GM19324 (cell line): Measurements from ENCODE around the gene CNTN5.

Source experiments
- ATAC-seq: cut with Tn5 transposase; IDR thresholded peaks from one replicate; pipeline ENCODE4 v1.9.1; 2021; ENCODE audit warnings: mild to moderate bottlenecking, moderate library complexity; ENCODE audit not compliant: unreplicated experiment, low FRiP score

Gene CNTN5

DNA sequence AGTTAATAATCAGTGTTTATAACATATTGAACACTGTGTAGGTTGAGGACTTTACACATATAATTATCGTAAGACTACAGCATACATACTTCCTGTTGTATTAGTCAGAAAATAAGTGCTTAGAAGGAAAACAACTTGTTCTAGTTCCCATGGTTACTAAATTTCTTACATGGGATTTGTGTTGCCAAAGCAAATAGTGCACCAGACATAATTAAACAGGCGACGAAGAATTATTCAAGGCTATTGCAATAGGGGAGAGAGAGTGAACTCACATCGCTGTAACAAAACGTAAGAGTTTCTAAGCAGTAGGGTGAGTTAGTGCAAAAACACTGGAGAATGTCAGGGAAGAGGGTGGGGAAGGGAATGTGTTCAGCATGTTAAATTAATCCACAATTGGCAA, 347.8 kb downstream of the CNTN5 start:
- no peak for ATAC-seq

DNA sequence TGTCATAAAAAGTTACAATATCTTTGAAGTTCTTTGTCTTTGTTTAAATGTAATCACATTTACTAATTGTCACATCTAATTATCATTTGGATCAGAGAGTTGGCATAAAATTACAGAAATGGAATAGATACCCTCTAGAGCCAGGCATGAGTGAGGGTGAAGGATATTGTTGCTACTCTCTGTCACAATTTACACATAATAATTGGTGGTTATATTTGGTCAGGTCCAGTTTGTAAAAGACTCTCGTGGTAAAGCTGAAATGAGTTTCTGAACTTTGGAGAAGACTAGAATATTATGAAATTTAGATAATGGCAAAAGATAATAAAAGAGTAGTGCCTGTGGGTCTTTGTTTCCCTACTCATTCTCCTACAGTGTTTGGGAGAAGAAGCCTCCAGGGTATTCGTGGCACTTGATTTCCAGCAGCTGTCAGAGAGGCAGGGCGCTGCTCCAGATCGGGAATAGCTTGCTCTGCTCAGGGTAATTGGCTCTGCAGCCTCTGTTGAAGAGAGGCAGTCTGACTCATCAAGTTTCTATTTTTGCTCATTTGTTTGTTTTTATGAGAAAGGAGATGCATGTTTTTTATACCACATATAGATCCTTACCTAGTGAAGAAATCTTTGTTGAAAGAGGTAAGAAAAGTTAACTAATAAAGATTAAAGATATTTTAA, 349.9 kb downstream of the CNTN5 start:
- no peak for ATAC-seq

DNA sequence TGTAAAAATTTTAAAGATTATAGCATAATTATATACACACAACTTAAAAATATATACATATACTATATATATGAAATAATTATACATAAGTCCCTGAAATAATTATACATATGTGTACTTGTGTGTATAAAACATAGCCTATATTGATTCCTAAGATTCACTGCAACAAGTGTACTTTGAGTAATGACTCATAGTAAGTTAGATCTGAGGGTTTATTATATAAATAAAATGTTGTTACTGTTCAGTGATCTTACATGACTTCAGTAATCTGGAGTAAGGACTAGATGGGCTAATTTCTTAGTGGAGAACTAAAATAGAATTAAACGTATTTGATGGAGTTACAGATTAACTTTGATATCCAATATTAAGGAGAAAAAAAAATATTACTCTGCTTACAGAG, 350.5 kb downstream of the CNTN5 start:
- no peak for ATAC-seq

DNA sequence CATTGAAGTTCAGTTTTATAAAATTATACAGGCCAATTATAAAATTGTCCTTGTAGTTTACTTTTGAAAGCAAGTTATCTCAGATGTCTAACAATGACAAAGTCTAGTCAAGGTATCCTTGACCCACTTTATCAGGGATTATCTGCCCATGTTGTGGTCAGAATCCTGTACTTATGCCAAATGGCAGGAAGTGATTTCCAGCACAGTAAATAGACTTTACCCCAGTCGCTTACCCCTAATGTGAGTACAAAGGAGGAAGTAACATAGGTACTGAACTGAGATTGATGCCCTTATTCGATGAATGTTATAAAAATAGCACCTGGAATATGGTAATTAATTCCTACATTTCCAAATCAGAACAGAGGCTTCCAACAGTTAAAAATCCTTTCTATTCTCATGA, 355.7 kb downstream of the CNTN5 start:
- ATAC-seq = no peak

DNA sequence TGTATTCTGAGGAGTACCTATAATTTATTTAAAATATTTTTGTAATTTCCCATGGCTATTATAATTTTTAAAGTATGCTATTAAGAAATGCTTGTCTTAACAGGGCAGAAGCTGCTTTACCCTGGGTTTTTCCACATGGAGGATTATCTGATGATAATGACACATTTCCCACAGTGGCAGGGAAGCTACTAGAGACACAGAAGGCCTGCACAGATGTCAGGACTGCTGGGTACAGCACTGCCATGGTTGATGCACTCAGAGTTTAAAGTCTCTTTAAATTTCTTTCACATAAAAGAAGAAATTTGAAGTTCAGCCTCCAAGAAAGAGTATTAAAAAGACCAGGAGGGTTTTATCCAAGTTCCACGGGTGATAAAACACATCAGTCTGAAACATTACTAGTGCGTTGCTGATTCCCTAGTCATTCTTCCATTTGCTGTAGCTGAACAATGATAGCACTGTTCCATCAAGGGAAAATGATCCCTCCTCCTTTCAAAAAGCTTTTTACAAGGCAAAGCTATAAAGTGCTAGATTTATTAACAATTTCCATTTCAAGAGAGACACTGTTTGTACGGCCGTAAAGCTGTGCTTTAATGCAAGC, 363.0 kb downstream of the CNTN5 start:
- ATAC-seq = no peak

DNA sequence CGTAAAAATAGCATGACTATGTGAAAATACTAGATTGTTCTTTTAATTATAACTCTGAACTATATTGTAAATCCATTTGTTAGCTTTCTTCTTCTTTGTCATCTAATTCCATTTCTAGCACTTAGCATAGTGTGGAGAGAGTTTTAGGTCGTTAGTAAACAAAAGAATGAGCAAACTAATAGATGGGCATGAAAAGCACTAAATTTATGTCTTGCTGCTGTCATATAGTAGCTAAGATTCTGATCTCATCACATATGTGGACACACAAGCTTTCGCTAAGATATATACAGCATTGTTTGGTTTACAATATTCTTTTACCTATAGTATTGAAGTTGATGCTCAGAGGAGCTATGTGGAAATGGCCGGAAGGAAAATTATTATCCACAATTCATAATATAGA, 370.5 kb downstream of the CNTN5 start:
- ATAC-seq = no peak

DNA sequence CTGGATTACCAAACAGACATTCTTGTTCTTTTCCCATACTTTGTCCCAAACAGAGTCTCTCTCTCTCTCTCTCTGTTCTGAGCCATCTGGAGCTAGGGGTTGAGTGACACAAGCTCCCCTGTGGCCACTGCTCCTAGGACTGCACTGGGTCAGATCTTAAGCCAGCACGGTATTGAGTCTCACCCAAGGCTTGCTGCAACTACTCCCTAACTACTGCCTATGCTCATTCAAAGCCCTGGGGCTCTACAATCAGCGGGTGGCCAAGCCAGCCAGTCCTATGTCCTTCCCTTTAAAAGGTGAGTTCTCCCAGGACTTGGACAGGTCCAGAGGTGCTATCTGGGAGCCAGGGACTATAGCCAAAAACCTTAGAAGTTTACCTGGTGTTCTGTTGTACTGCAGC, 385.6 kb downstream of the CNTN5 start:
- no peak for ATAC-seq

DNA sequence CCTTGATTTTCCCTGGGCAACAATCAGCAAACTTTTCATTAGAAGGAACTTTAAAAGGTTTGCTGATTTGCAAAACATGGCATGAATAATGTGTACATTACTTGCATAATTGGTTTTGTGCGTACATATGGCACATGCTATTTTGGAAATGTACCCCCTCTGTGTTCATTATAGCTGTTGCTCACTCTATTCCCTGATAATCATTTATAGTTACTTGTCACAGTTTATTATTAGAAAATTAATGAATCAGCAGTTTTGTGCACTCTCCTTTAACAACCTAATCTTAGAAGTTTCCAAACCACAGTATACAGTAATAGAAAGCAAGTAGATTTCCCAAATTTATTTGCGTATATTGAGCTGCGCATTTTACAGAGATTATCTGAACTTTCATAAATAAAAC, 389.9 kb downstream of the CNTN5 start:
- ATAC-seq = no peak

DNA sequence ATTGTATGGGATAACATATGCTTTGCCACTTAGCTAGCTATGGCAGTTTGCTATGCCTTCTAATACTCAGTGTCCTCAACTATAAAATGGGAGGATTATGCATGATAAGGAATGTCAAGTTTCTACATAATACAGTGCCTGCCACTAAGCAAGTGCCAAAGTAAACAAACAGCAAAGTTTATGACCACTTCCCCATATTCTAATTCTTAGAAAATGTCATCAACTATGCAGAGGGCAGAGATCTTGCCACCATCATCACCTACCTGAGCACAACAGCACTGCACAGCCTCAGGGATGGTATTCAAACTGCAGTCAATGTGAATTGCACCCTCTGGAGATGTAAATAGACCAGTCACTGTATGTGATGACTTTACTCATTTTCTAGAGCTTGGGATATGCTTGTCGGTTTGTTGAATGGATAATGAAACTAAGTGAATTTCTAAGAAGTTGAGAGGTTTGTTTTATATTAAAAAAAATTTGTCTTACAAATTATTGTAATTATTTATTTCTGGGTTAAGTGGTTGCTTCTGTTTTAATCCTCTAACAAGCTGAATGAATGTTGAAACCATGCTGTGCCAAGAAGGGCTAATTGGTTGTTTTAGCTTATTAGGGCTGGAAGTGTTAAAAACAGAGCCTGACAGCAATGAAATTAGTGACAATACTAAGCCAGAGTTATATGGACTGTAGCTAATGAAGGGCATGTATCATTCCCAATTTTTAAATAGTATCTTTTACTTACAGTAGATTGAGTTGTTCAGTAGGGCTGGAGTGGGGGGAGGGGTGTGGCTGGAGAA, 398.4 kb downstream of the CNTN5 start:
- ATAC-seq = no peak

DNA sequence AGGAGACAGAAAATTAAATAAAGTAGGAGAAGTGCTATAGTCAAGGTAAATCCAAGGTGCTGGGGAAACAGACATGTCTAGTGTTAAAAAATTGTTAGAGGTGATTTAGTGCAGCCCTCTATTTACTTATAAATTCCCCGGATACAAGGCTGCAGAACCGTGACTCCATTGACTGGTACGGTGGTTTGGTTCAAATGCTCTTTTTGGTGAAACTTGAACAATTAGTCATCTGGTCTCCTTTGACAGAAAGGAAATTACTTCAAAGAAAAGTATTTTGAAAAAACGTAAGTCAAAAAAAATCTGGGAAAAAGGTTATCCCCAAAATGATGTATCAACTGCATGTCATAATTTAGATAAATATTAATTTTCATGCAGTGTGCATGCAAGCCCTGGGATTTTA, 399.2 kb downstream of the CNTN5 start:
- no peak for ATAC-seq

DNA sequence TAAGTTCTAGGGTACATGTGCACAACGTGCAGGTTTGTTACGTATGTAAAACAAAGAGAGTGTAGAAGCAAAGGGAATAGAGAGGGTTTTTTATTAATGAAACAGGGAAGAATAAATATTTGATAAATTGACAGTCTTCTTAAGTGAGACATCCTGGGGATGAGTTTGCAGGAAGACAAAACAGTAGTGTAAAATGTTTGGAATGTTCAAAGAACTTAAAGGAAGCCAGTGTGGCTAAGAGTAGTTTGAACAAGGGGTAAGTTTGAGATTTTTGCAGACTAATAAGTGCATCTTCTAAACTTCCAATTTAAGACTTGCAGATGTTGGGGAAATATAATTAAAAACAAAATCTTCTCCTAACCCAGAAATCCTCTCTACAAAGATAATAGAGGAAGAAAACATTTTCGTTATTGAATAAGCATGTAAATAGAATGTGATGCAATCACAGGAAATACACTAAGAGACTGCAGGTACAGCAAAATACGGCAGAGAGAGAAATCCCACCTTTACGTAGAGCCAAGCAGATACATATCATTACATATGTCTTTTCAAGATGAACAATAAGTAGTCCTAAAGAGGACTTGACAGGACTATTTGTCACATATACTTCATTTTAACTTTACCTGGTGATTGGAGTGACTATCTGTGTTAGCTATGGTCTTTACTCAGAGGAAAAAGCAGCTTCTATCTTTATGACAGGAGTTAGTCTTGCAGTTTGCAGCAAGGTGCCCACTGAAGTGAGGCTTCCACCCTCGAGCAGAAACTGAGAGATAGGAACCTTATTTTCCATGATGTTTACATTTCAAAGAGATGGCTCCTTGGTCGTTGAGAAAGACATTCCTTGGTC, 402.1 kb downstream of the CNTN5 start:
- ATAC-seq = no peak

DNA sequence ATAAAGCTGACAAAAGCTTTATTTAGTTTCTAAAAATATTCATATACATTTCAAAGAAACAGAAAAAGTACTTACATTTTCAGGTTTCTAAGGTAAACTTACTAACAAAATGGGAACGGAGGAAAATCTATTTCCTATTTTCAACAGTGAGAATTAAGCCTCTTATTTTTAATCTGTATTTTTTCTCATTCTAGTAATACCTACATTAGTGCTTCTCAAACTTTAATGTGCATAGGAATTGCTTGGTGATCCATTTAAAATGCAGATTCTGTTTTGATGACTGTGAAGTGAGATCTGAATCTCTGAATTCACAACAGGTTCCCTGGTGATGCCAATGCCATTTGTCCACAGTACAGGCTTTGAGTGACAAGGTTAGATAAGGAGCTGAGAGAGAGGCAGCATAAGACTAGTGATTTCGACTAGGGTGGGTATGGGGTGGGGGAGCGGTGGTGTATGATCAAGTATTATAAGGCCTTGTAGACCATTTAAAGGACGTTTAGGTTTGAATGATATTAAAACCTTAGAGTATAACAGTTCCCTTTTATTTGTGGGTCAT, 402.8 kb downstream of the CNTN5 start:
- ATAC-seq = no peak

DNA sequence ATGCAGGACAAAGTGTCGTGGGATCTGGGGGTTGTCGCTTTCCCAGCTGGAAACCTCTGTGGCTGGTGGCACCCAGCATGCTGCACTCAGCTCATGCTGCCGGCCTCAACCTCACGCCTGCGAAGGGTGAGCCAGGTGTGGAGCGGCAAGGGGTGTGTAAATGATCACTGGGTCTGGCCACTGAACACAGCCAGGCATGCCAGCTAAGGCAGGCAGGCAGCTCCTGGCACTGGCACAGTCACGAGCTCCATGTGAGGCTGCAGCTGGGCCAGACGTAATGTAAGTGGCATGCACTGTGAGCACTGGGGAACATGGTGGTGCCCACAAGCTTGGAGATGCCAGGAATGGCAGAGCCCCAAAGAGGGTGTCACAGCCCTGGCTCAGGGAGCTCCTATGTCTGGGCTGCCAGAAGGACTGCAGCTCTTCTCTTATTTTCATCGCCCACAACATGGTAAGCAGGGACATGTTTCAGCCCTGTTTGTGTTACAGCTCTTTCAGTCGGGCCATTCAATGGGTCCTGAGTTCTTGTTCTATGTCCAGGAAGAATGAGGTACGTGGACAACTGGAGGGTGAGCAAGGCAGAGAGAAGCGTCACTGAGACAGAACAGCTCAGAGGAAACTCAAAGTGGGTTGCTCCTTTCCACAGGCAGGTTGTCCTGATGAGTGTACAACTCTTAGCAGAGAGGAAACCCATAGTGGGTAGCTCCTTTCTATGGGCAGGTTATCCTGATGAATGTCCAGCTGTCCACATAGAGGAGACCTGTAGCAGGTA, 403.8 kb downstream of the CNTN5 start:
- no peak for ATAC-seq

DNA sequence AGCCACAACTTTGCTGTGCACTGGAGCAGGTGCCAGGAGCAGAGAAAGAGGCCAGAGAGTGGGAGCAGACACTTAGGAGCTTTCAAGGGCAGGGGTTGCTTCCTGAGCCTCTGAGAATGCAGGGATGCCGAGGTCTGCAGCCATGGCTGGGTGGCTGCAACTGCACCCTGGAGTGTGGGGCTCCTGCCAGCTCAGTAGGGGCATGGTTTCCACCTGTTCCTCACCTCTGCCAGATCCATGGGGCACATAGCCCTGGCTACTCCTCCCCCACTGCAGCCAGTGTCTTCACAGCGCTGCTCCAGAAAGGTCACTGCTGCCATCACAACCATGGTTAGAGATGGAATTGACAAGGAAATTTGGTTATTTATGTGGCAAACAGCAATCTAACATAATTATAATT, 404.8 kb downstream of the CNTN5 start:
- no peak for ATAC-seq

DNA sequence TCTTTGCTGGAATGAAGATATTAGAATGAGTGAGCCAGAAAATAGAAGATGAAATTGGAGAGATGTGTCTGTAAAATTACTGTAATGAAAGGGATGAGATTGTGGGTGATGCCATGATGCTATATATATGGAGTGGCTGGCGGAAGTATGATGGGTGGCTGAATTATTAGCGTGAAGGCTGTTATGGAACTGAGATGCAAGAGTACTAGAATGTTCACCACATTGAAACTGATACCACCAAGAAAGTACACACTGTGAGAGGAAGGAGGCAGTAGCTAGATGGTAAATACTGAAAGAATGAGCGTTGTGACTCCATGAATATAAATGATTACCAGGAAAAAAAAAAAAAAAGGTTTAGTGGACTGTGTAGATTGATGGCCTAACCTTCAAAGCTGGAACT, 411.9 kb downstream of the CNTN5 start:
- ATAC-seq = peak; percentile 85

DNA sequence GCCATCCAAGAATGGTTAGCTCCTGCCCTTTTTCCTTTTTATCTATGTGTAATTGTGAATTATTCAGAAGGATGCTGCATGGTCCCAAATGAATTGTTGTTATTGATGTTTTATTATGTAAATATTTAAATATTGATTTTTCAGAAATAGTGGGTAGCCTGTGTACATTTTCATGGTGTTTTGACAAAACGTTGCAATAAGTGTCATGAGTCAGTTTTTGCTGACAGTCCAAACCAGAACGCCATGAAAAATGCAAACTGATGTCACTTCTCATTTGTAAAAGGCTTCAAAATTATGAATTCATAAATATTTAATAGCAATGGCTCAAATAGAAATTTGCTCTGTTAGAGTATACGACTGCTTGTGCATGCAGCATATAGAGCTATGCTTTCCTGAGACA, 422.5 kb downstream of the CNTN5 start:
- no peak for ATAC-seq

DNA sequence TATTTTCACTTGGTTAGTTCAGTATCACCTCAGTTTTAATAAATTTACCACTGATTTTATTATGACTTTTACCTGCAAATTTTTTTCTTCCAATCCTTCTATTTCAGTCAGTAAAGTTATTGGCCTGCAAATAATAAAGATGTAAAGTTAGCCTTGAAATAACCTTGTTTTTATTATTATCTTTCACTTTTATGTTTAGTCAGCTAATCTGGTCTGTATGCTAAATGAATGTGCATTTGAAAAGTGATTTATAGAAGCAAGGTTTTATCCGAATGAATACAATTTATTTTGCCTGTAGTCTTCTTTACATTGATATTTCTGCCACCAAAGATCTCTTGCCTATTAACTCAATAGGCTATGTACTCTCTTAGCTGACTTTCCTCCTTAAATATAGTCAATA, 425.7 kb downstream of the CNTN5 start:
- ATAC-seq = no peak

DNA sequence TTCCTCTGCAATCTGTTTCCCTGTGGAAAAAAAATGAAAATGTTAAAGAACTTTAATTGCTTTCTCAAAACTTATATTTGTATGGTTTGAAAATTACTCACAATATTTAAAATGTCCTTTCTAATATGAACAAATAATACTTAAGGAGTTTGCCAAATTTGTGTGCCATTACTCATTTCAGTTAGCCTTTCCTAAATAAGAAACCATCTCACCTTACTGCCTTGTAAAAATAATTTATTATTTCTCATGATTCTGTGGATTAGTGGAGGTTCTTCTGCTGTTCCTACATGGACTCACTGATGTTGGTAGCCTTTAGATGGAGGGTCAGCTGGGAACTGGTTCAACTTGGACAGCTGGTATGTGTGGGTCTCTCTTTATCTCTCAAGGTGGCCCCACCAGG, 428.6 kb downstream of the CNTN5 start:
- ATAC-seq = no peak

DNA sequence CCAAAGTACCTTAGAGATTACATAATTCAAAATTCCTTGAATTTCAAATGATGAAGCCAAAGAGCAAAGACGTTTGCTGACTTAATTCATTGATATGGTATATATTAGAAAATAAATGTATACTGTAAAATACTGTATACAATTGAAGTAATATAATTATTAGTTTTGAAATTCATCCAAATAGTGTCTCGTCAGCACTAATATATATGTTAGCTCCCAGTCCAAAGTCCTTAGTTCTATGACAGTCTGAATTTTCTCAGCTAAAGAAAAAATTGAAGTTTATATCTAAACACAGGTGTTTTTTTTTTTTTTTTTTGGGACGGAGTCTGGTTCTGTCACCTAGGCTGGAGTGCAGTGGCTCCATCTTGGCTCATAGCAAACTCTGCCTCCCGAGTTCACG, 431.3 kb downstream of the CNTN5 start:
- ATAC-seq = no peak

DNA sequence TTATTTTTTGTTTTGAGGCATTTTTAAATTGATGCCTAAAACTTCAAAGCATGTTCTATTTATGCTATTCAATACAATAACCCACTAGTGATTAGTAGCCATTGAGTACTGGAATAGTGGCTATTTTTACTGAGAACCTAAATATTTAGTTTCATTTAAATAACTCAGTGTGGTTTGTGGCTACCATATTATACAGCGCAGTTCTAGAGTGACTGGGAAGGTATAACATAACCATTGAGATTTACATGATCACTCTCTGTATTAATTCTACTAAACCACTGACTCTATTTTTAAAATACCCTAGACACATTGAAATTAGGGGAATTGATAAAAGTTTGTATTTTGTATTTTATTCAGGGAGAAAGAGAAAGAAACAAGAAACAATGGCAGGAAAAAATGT, 441.2 kb downstream of the CNTN5 start:
- ATAC-seq = no peak
